Naive thymus-derived CD8-positive, alpha-beta T cell (primary cell): ENCODE data around the gene RHOT2. TPM values are rescaled to one million over a fixed set of nuclear protein-coding genes. Genes with fewer than 3 reads are reported as not detected.

Source experiments
- ATAC-seq, 2 donors: fragments of 150-1000 bp; cut with Tn5 transposase in 1 of 2; sonication (Bioruptor Pico), chemical (Tn5 transposase) in 1 of 2; 1 replicate in 1 of 2; 2 replicates in 1 of 2; pipeline ENCODE4 v1.10.0; 2021; ENCODE audit warnings: mild to moderate bottlenecking in 2 of 2, moderate library complexity in 2 of 2
- POLR2A ChIA-PET: fragments of 350-600 bp; sonication (Branson Sonifier 250); formaldehyde crosslinking; loops from one replicate; lab custom pipeline; 2021; ENCODE audit warnings: antibody characterized with exemption; lab: Charles Lee
- DNase-seq, 10 donors: peaks; one replicate each; pipeline versions ENCODE4 v3.0.0 to v3.0.0-alpha.2; 2020 to 2022
- H3K27ac Mint-ChIP-seq, 10 donors: one replicate each; pipeline ENCODE4 v1.8.0; 2020 to 2022; ENCODE audit warnings: mild to moderate bottlenecking in 10 of 10, mixed read lengths in 10 of 10, moderate library complexity in 4 of 10, inconsistent platforms in 1 of 10
- H3K27me3 Mint-ChIP-seq, 5 donors: one replicate each; pipeline ENCODE4 v1.8.0; 2021 to 2022; ENCODE audit warnings: mixed read lengths in 5 of 5
- H3K36me3 Mint-ChIP-seq, 3 donors: one replicate each; pipeline ENCODE4 v1.8.0; 2020 to 2022; ENCODE audit warnings: mixed read lengths in 3 of 3, mild to moderate bottlenecking in 2 of 3, inconsistent platforms in 1 of 3
- H3K4me1 Mint-ChIP-seq, 4 donors: one replicate each; pipeline ENCODE4 v1.8.0; 2021 to 2022; ENCODE audit warnings: mixed read lengths in 4 of 4
- H3K4me3 Mint-ChIP-seq, 10 donors: one replicate each; pipeline ENCODE4 v1.8.0; 2020 to 2022; ENCODE audit warnings: mild to moderate bottlenecking in 10 of 10, mixed read lengths in 10 of 10, moderate library complexity in 6 of 10, inconsistent platforms in 1 of 10
- H3K9me3 Mint-ChIP-seq, 9 donors: one replicate each; pipeline ENCODE4 v1.8.0; 2020 to 2022; ENCODE audit warnings: mixed read lengths in 9 of 9, mild to moderate bottlenecking in 3 of 9, inconsistent platforms in 1 of 9, moderate library complexity in 1 of 9
- polyA plus RNA-seq, 3 donors: library from polyadenylated mRNA; unstranded; fragments of 300-500 nt; fragmentation: Illumina TruSeq; gene quantifications; one replicate each; pipeline ENCODE4 v1.2.3, GENCODE V29; 2021
- total RNA-seq, 8 experiments: library from RNA in 2 of 8; stranded (reverse) in 2 of 8; gene quantifications; one replicate each; pipeline ENCODE4 v1.2.3 and lab custom pipeline; 2021 to 2026

Gene RHOT2
- total and polyA plus RNA-seq, 5 experiments from 2014 or later, result 25.1 to 220 (median 44.8) TPM

DNA sequence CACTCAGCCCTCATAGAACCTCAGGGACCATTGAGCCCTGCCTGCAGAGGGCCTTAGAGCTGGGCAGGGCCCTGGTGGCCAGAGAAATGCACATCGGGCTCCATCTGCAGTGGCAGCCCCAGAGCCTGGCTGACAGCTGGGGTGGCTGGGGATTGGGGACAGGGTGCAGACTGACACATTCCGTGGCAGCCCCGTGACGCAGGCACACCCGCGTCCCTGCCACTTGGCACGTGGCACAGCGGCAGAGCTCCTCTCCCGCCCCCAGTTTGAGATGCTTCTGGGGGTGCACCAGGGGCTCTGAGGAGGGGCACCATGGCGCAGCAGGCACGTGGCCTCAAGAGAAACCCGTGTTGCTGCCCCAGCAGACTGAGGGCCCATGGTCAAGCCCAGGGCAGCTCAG, 35.5 kb downstream of the RHOT2 start:
- no peak overlapping the region for H3K4me3 Mint-ChIP-seq
- no peak for DNase-seq
- no peaks in the 10 kb centered on the region for H3K9me3 Mint-ChIP-seq
- H3K4me1 Mint-ChIP-seq, result peaks cover 0 to 29% (median 8%) of the 10 kb centered on the region in 4 donors
- no peak for ATAC-seq
- peaks cover 0 to 4% (median 0%) of the 10 kb centered on the region in 3 donors for H3K36me3 Mint-ChIP-seq
- POLR2A ChIA-PET, result interaction anchor here (0.6 to 2.0 kb wide), 4 partner anchors 8 to 25 kb away, joined by 3 to 19 read pairs (median 3); no protein-coding TSS in a partner anchor
- no peak overlapping the region for H3K27ac Mint-ChIP-seq
- H3K27me3 Mint-ChIP-seq, result peaks cover 9 to 41% (median 21%) of the 10 kb centered on the region in 5 donors

- DNase-seq, result no peak
- Mint-ChIP-seq H3K4me1 (peaks cover 0 to 27% (median 8%) of the 10 kb centered on the region in 4 donors), H3K9me3 (no peaks in the 10 kb centered on the region), H3K27me3 (peaks cover 10 to 48% (median 23%) of the 10 kb centered on the region in 5 donors), H3K27ac (no peak overlapping the region), H3K36me3 (peaks cover 0 to 4% (median 0%) of the 10 kb centered on the region in 3 donors), H3K4me3 (no peak overlapping the region)
- POLR2A ChIA-PET, result interaction anchor here (0.5 to 2.0 kb wide), 4 partner anchors 9 to 277 kb away, joined by 3 to 19 read pairs (median 3); partner anchors contain the start of gene SOX8
- ATAC-seq, result no peak
Observed at GRCh38 chr16:704047-704446, 36.1 kb downstream of the RHOT2 start.

DNA sequence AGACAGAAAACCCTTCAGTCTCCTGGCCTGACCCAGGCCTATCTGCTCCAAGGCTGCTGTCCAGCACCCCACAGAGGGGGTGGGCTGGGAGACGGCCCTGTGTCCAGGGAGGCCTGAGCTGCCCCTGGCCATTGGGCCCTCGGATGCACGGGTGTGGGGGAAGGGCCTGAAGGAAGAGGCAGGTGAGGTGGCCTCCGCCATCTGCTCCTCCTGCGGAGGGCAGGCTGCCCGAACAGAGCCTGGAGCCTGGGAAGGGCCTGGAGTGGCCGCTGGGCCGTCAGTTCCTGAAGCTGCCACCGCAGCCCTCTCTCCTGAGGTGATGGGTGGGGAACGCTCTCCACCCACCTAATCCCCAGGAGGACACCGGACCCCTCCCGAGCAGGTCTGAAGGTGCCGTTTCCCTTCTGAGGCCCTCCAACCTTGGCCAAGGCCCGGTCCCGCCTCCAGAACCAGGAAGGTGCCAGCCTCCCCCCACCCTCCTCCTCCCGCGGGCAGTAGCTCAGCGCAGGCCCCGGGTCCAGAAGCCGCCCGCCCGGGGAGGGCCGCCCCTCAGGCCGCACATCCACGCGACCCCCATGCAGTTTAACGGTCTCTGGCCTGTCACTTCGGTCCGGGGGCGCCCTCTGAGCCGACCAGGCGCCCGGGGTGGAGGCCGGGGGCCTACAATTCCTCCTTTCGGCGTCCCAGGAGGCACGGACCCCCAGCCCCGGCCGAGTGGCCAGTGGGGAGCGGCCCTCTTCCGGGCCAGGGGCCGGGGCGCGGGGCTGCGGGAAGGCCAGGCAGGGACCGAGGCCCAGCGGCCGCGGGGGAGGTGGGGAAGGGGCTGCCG, 36.8 kb downstream of the RHOT2 start:
- no peaks in the 10 kb centered on the region for H3K9me3 Mint-ChIP-seq
- peaks cover 10 to 55% (median 23%) of the 10 kb centered on the region in 5 donors for H3K27me3 Mint-ChIP-seq
- DNase-seq (no peak), ATAC-seq (no peak)
- H3K4me3 Mint-ChIP-seq, result peak overlapping the region in 4 of 10 donors; percentile 32 to 54 (median 39)
- peaks cover 0 to 4% (median 0%) of the 10 kb centered on the region in 3 donors for H3K36me3 Mint-ChIP-seq
- H3K4me1 Mint-ChIP-seq, result peaks cover 0 to 19% (median 7%) of the 10 kb centered on the region in 4 donors
- no peak overlapping the region for H3K27ac Mint-ChIP-seq
- POLR2A ChIA-PET, result interaction anchor here (0.5 to 2.0 kb wide), 3 partner anchors 8 to 23 kb away, joined by 3 to 19 read pairs (median 3); no protein-coding TSS in a partner anchor

DNA sequence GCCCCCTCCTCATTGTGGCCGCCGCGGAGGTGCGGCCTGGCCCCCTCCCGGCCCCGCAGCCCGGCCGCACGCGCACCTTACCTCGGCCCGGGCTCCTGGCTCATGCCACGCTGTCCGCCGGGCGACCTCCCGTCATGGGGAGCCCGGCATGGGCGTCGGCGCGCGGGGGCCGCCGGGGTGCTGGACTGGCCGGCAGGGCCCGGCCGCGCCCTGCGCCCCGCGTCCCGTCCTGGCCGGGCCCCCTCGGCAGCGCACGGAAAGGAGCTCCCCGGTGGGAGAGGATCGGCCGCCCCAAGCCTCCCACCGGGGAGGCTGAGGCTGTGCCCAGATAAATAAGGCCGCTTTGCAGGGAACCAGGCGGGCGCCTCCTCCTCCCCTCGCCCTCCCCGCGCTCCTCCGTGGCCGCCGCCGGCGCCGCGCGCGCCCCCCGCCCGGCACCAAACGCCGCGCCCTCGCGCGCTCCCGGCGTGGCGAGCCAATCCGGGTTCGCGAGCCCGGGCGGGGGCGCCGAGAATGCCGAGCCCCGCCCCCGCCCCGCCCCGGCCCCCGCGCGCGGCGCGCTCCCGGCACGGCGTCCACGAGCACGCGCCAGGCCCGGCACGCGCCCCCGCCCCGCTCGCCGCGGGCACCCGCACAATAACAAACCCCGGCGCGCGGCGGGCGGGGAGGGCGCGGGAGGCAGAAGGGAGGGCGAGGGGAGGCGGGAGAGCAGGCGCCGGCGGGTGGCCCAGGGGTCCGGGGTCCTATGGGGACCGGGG, 37.7 kb downstream of the RHOT2 start, which contains the start of gene FBXL16:
Gene FBXL16, minus strand, starts transcription at position 371 of the 758 bp plus-strand sequence. CDS start 8,396 bp downstream, outside the sequence.
- no peaks in the 10 kb centered on the region for H3K9me3 Mint-ChIP-seq
- peaks cover 10 to 63% (median 23%) of the 10 kb centered on the region in 5 donors for H3K27me3 Mint-ChIP-seq
- POLR2A ChIA-PET, result interaction anchor here (1.4 kb wide), 1 partner anchor 9 kb away, joined by 4 read pairs; no protein-coding TSS in a partner anchor
- H3K27ac Mint-ChIP-seq, result peak within 1 kb of the TSS in 1 of 10 donors; percentile 13
- DNase-seq, result no peak
- peak in 1 of 2 donors; percentile 23 for ATAC-seq
- peaks cover 0 to 17% (median 7%) of the 10 kb centered on the region in 4 donors for H3K4me1 Mint-ChIP-seq
- H3K36me3 Mint-ChIP-seq, result peaks cover 0 to 4% (median 0%) of the 10 kb centered on the region in 3 donors
- peak within 1 kb of the TSS in 8 of 10 donors; percentile 7 to 55 (median 34) for H3K4me3 Mint-ChIP-seq

- Mint-ChIP-seq H3K27ac (peak overlapping the region in 1 of 10 donors; percentile 13), H3K27me3 (peaks cover 10 to 68% (median 23%) of the 10 kb centered on the region in 5 donors), H3K36me3 (peaks cover 0 to 4% (median 0%) of the 10 kb centered on the region in 3 donors), H3K9me3 (no peaks in the 10 kb centered on the region), H3K4me1 (peaks cover 0 to 14% (median 7%) of the 10 kb centered on the region in 4 donors), H3K4me3 (peak overlapping the region in 8 of 10 donors; percentile 7 to 55 (median 34))
- POLR2A ChIA-PET, result interaction anchor here (1.4 to 21.0 kb wide), 3 partner anchors 10 to 28 kb away, joined by 3 to 411 read pairs (median 4); partner anchors contain the start of genes CCDC78, CIAO3 and HAGHL
- no peak for DNase-seq
- ATAC-seq, result peak in 1 of 2 donors; percentile 32
Observed at GRCh38 chr16:706189-707061, 38.5 kb downstream of the RHOT2 start.

DNA sequence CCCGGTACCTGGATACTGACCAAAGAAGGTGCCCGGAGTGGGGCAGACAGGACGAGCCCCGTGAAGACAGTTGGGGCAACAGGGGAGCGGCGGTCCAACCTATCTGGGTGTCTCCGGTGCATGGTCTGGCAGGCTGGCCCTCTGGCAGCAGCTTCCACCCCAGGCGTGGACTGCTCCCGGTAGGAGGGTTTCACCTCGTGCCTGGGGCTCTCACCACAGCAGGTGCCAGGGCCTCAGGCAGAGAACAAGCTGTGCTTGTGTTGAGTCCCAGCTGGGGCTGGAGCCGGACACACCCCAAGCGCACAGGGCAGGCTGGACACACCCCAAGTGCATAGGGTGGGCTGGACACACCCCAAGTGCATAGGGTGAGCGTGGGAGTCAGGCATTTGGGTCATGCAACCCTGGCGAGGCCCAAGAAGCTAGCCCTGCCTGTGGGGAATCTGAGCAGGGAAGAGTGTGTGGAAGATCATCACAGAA, 39.2 kb downstream of the RHOT2 start:
- no peak for DNase-seq
- no peak for ATAC-seq
- Mint-ChIP-seq H3K27me3 (peaks cover 10 to 68% (median 22%) of the 10 kb centered on the region in 5 donors), H3K4me1 (peaks cover 0 to 12% (median 7%) of the 10 kb centered on the region in 4 donors), H3K36me3 (peaks cover 0 to 4% (median 0%) of the 10 kb centered on the region in 3 donors), H3K4me3 (peak overlapping the region in 1 of 10 donors; percentile 45), H3K27ac (no peak overlapping the region), H3K9me3 (no peaks in the 10 kb centered on the region)
- POLR2A ChIA-PET, result interaction anchor here (1.5 to 21.0 kb wide), 2 partner anchors 9 to 28 kb away, joined by 3 to 411 read pairs; partner anchors contain the start of genes CCDC78, CIAO3 and HAGHL

- Mint-ChIP-seq H3K27ac (peak overlapping the region in 1 of 10 donors; percentile 29), H3K9me3 (no peaks in the 10 kb centered on the region), H3K36me3 (peaks cover 0 to 4% (median 0%) of the 10 kb centered on the region in 3 donors), H3K27me3 (peaks cover 6 to 61% (median 16%) of the 10 kb centered on the region in 5 donors), H3K4me3 (peak overlapping the region in 3 of 10 donors; percentile 36 to 47 (median 41)), H3K4me1 (peaks cover 0 to 14% (median 6%) of the 10 kb centered on the region in 4 donors)
- ATAC-seq (no peak), DNase-seq (no peak)
- POLR2A ChIA-PET, result interaction anchor here (0.7 to 21.0 kb wide), 3 partner anchors 8 to 27 kb away, joined by 3 to 411 read pairs (median 3); partner anchors contain the start of genes ANTKMT, CCDC78, CIAO3 and HAGHL
Observed at GRCh38 chr16:708019-708418, 40.1 kb downstream of the RHOT2 start.

GRCh38 chr16:708959-709358, 41.0 kb downstream of the RHOT2 start:
- Mint-ChIP-seq H3K9me3 (no peaks in the 10 kb centered on the region), H3K27me3 (peaks cover 6 to 58% (median 16%) of the 10 kb centered on the region in 5 donors), H3K4me1 (peaks cover 2 to 18% (median 6%) of the 10 kb centered on the region in 4 donors), H3K36me3 (peaks cover 0 to 4% (median 0%) of the 10 kb centered on the region in 3 donors), H3K4me3 (no peak overlapping the region), H3K27ac (no peak overlapping the region)
- DNase-seq (no peak), ATAC-seq (no peak)
- POLR2A ChIA-PET, result interaction anchor here (1.8 to 21.0 kb wide), 2 partner anchors 14 to 26 kb away, joined by 8 to 411 read pairs; partner anchors contain the start of genes CCDC78, CIAO3 and HAGHL

GRCh38 chr16:709566-710499, 41.9 kb downstream of the RHOT2 start:
- Mint-ChIP-seq H3K27me3 (peaks cover 6 to 50% (median 16%) of the 10 kb centered on the region in 5 donors), H3K9me3 (no peaks in the 10 kb centered on the region), H3K27ac (no peak overlapping the region), H3K36me3 (peaks cover 0 to 4% (median 0%) of the 10 kb centered on the region in 3 donors), H3K4me3 (no peak overlapping the region), H3K4me1 (peaks cover 6 to 20% (median 9%) of the 10 kb centered on the region in 4 donors)
- POLR2A ChIA-PET, result interaction anchor here (1.5 to 21.0 kb wide), 3 partner anchors 11 to 25 kb away, joined by 4 to 411 read pairs (median 8); partner anchors contain the start of genes ANTKMT, CCDC78, CIAO3 and HAGHL
- ATAC-seq, result no peak
- no peak for DNase-seq
